Panc1 (cell line): Measurements from ENCODE around the gene LPP. TPM values are rescaled to one million over a fixed set of nuclear protein-coding genes. Genes with fewer than 3 reads are reported as not detected.

Experiments used
- ATAC-seq: fragments of 200-7000 bp; cut with Tn5 transposase; 2 replicates; pipeline ENCODE4 v1.9.1; 2020; ENCODE audit warnings: mild to moderate bottlenecking, moderate library complexity
- BruUV-seq: library from RNA; stranded (reverse); fragments of 400-500 nt; replicated peaks from 2 replicates; lab custom pipeline; 2021; lab: Mats Ljungman, UMichigan
- CTCF ChIA-PET: fragments of 300-600 bp; sonication (Branson Sonifier 250); formaldehyde crosslinking; loops from one replicate; lab custom pipeline; 2022; ENCODE audit warnings: antibody characterized with exemption; lab: Charles Lee
- POLR2A ChIA-PET: fragments of 300-600 bp; sonication (Branson Sonifier 250); formaldehyde crosslinking; loops from one replicate; lab custom pipeline; 2022; ENCODE audit warnings: antibody characterized with exemption; lab: Charles Lee
- DNase-seq: peaks from one replicate; pipeline ENCODE4 v3.0.0-alpha.2; 2010; ENCODE audit warnings: low read depth, low spot score
- H3K27ac ChIP-seq: 2 replicates; pipeline ENCODE4 v1.5.1; 2011; ENCODE audit warnings: mild to moderate bottlenecking, low read length, inconsistent platforms
- H3K27me3 ChIP-seq: fragments of 200-500 bp; sonication (Bioruptor generic); 2 replicates; pipeline ENCODE4 v1.6.0; 2014; ENCODE audit warnings: low read length, inconsistent platforms; ENCODE audit not compliant: control insufficient read depth, insufficient read depth
- H3K36me3 ChIP-seq: fragments of 200-500 bp; sonication (Bioruptor generic); 2 replicates; pipeline ENCODE4 v1.5.1; 2014; ENCODE audit warnings: inconsistent platforms, mild to moderate bottlenecking, low read length, moderate library complexity; ENCODE audit not compliant: control insufficient read depth, insufficient read depth
- H3K4me1 ChIP-seq: 2 replicates; pipeline ENCODE4 v1.5.1; 2011; ENCODE audit warnings: inconsistent platforms, mild to moderate bottlenecking, low read length, moderate library complexity; ENCODE audit not compliant: control insufficient read depth, insufficient read depth
- H3K4me3 ChIP-seq, 2 experiments: 2 replicates each; pipeline ENCODE4 v1.5.1; 2011 to 2012; ENCODE audit warnings: low read depth in 2 of 2, low read length in 2 of 2, mild to moderate bottlenecking in 2 of 2, inconsistent platforms in 1 of 2, moderate library complexity in 1 of 2
- H3K9me3 ChIP-seq: fragments of 200-500 bp; sonication (Bioruptor generic); 2 replicates; pipeline ENCODE4 v1.5.1; 2014; ENCODE audit warnings: low read depth, mild to moderate bottlenecking, inconsistent platforms, low read length, moderate library complexity; ENCODE audit not compliant: control insufficient read depth, insufficient read depth
- POLR2AphosphoS5 ChIP-seq: IDR thresholded peaks from 2 replicates; pipeline ENCODE4 v1.6.1; 2012; ENCODE audit warnings: mild to moderate bottlenecking, low read depth, low read length, moderate library complexity
- SIN3A ChIP-seq: IDR thresholded peaks from 2 replicates; pipeline ENCODE4 v1.6.1; 2012; ENCODE audit warnings: low read depth, mild to moderate bottlenecking, low read length, moderate library complexity, borderline replicate concordance; ENCODE audit not compliant: insufficient read depth
- TCF7L2 ChIP-seq: IDR thresholded peaks from 2 replicates; pipeline ENCODE4 v1.6.1; 2011; ENCODE audit warnings: mild to moderate bottlenecking, low read depth, low read length, inconsistent platforms
- in situ Hi-C: cut with HindIII; loops from 2 replicates; pipeline ENCODE4 v1.10.0; 2016; ENCODE audit warnings: low sequenced_read_pairs, low pct_unique_long_range_greater_than_20kb
- intact Hi-C: fragments of 100-400 bp; cut with micrococcal nuclease; formaldehyde crosslinking; loops from one replicate; pipeline ENCODE4 v1.10.0; 2022; ENCODE audit not compliant: unreplicated experiment
- total RNA-seq: library from RNA; stranded (reverse); gene quantifications from one replicate; pipeline ENCODE4 v1.2.1, GENCODE V29; 2021; ENCODE audit not compliant: unreplicated experiment
- TF ChIP-seq, protein P1 (sequence below), 2 experiments: IDR thresholded peaks; 2 replicates each; pipeline ENCODE4 v1.6.1; 2011 to 2012; ENCODE audit warnings: low read depth in 2 of 2, control low read depth in 1 of 2, low read length in 1 of 2, mild to moderate bottlenecking in 1 of 2, moderate library complexity in 1 of 2; ENCODE audit not compliant: insufficient read depth in 1 of 2

Gene LPP
- total RNA-seq, 1 experiment from 2014 or later, result 90.0 TPM

DNA sequence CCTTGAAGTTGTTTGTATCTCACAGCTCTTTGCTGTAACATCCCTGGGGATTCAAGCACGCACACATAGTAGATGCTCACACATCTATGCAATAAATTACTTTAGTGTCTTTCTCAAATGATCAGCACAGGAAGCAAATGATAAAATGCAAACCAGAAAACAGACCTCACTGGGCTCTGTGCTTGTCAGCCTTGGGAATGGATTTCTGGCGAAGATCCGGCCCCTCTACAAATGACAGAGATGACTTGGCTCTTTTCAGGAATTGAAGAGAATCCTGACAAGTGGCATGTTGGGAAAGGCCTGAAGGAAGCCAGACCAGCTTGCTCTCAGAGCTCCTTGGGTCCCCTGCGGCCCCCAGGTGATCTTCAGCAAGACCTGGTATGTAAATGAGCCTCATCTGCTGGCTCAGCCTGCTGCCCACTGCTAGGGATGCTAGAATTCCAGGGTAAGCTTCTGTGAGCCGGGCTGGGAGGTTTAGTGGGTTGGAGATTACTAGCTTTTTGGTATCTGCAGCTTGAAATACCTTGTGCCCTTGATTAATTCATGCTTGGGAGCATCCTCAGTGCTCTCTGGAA is 54.1 kb downstream of the LPP start:
- Histone ChIP-seq H3K9me3 (no peaks in the 10 kb centered on the region), H3K4me3 (no peak overlapping the region), H3K27me3 (no peaks in the 10 kb centered on the region), H3K27ac (no peak overlapping the region), H3K36me3 (no peaks in the 10 kb centered on the region), H3K4me1 (peaks cover 4% of the 10 kb centered on the region; the same call in 1 of the 2 replicates)
- ATAC-seq, result no peak
- TF ChIP-seq, protein P1, sequence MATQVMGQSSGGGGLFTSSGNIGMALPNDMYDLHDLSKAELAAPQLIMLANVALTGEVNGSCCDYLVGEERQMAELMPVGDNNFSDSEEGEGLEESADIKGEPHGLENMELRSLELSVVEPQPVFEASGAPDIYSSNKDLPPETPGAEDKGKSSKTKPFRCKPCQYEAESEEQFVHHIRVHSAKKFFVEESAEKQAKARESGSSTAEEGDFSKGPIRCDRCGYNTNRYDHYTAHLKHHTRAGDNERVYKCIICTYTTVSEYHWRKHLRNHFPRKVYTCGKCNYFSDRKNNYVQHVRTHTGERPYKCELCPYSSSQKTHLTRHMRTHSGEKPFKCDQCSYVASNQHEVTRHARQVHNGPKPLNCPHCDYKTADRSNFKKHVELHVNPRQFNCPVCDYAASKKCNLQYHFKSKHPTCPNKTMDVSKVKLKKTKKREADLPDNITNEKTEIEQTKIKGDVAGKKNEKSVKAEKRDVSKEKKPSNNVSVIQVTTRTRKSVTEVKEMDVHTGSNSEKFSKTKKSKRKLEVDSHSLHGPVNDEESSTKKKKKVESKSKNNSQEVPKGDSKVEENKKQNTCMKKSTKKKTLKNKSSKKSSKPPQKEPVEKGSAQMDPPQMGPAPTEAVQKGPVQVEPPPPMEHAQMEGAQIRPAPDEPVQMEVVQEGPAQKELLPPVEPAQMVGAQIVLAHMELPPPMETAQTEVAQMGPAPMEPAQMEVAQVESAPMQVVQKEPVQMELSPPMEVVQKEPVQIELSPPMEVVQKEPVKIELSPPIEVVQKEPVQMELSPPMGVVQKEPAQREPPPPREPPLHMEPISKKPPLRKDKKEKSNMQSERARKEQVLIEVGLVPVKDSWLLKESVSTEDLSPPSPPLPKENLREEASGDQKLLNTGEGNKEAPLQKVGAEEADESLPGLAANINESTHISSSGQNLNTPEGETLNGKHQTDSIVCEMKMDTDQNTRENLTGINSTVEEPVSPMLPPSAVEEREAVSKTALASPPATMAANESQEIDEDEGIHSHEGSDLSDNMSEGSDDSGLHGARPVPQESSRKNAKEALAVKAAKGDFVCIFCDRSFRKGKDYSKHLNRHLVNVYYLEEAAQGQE (IDR thresholded peaks at IDR 0.05; ENCODE audit: insufficient read depth in 1 of 2, low read depth in 2 of 2, low read length in 1 of 2), result no peak
- TF ChIP-seq SIN3A, result no peak
- TF ChIP-seq TCF7L2, result no peak
- no peak for TF ChIP-seq POLR2AphosphoS5
- ChIA-PET CTCF (interaction anchor here (0.7 kb wide), 1 partner anchor 147 kb away, joined by 11 read pairs; no protein-coding TSS in a partner anchor), POLR2A (interaction anchor here (0.6 kb wide), 2 partner anchors 15 to 22 kb away, joined by 3 read pairs; no protein-coding TSS in a partner anchor)
- DNase-seq, result no peak
- in situ Hi-C loops, result no loop called here
- intact Hi-C loops, result no loop called here
- no TSS peak for BruUV-seq

DNA sequence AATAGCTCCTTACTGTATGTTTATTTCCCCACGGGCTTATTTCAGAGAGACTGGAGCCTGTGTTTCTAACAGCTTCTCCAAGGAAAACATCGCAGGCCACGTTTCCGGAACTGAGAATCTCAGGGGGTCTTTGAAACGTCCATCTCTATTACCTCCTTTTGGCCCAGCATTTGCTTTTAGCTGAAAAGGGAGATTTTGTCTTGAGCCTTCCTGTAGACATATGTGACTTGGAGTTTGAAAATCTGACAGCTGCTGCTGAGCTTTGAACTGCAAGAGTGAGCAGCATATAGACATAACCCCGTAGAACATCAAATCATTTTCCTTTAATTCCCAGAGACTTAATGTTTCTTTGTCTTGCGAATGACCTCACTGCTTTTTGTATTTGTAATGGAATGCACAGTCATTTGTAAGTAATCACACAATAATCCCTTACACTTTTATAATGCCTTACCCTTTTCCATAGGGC is 54.6 kb downstream of the LPP start:
- in situ Hi-C loops, result no loop called here
- intact Hi-C loops, result no loop called here
- ATAC-seq (no peak), DNase-seq (no peak)
- Histone ChIP-seq H3K9me3 (no peaks in the 10 kb centered on the region), H3K27ac (no peak overlapping the region), H3K36me3 (no peaks in the 10 kb centered on the region), H3K4me1 (peaks cover 4% of the 10 kb centered on the region; the same call in 1 of the 2 replicates), H3K27me3 (no peaks in the 10 kb centered on the region), H3K4me3 (no peak overlapping the region)
- BruUV-seq, result no TSS peak
- ChIA-PET CTCF (no interaction called here), POLR2A (interaction anchor here (0.6 kb wide), 1 partner anchor 14 kb away, joined by 3 read pairs; no protein-coding TSS in a partner anchor)
- TF ChIP-seq SIN3A, result no peak
- TF ChIP-seq, protein P1 (IDR thresholded peaks at IDR 0.05; ENCODE audit: insufficient read depth in 1 of 2, low read depth in 2 of 2, low read length in 1 of 2), result no peak
